PC-9 (cell line): ENCODE results near the gene CRIP1. TPM values are rescaled to one million over a fixed set of nuclear protein-coding genes. Genes with fewer than 3 reads are reported as not detected.

Source experiments
- BruUV-seq: library from RNA; stranded (reverse); fragments of 400-500 nt; replicated peaks from 2 replicates; lab custom pipeline; 2021; lab: Mats Ljungman, UMichigan
- CTCF ChIA-PET: fragments of 300-600 bp; sonication (Branson Sonifier 250); formaldehyde crosslinking; loops from one replicate; lab custom pipeline; 2022; ENCODE audit warnings: antibody characterized with exemption; lab: Charles Lee
- POLR2A ChIA-PET: fragments of 300-600 bp; sonication (Branson Sonifier 250); formaldehyde crosslinking; loops from one replicate; lab custom pipeline; 2022; ENCODE audit warnings: antibody characterized with exemption; ENCODE audit not compliant: unreplicated experiment; lab: Charles Lee
- DNase-seq, 2 experiments: peaks; one replicate each; pipeline versions ENCODE4 v3.0.0 to v3.0.0-alpha.2; 2015 to 2022; ENCODE audit warnings: mixed read lengths in 1 of 2
- H2AFZ ChIP-seq: fragments of 200-600 bp; sonication (generic); 2 replicates; pipeline ENCODE4 v1.8.1; 2017; ENCODE audit warnings: antibody characterized with exemption
- H3F3A ChIP-seq: fragments of 200-600 bp; sonication (generic); 2 replicates; pipeline ENCODE4 v1.8.1; 2017; ENCODE audit warnings: antibody characterized with exemption, mild to moderate bottlenecking, low read depth; ENCODE audit not compliant: insufficient read depth
- H3K27ac ChIP-seq: fragments of 200-600 bp; sonication (generic); 2 replicates; pipeline ENCODE4 v1.6.1; 2016; ENCODE audit warnings: mixed run types
- H3K27me3 ChIP-seq: fragments of 200-600 bp; sonication (generic); 2 replicates; pipeline ENCODE4 v1.6.1; 2016; ENCODE audit warnings: low read depth, mixed run types; ENCODE audit not compliant: insufficient read depth
- H3K36me3 ChIP-seq: fragments of 200-600 bp; sonication (generic); 2 replicates; pipeline ENCODE4 v1.6.1; 2016; ENCODE audit warnings: low read depth, mixed run types
- H3K4me1 ChIP-seq: fragments of 200-600 bp; sonication (generic); replicated peaks from 2 replicates; pipeline ENCODE4 v1.6.1; 2016; ENCODE audit warnings: mixed run types; ENCODE audit not compliant: insufficient read depth
- H3K4me2 ChIP-seq: fragments of 200-600 bp; sonication (generic); 2 replicates; pipeline ENCODE4 v1.6.1; 2017; ENCODE audit warnings: mixed run types
- H3K4me3 ChIP-seq: fragments of 200-600 bp; sonication (generic); 2 replicates; pipeline ENCODE4 v1.6.1; 2016; ENCODE audit warnings: mixed run types
- H3K79me2 ChIP-seq: fragments of 200-600 bp; sonication (generic); 2 replicates; pipeline ENCODE4 v1.6.1; 2017; ENCODE audit warnings: low read depth, mixed run types
- H3K9me2 ChIP-seq: fragments of 200-600 bp; sonication (generic); 2 replicates; pipeline ENCODE4 v1.8.1; 2017; ENCODE audit warnings: mild to moderate bottlenecking; ENCODE audit not compliant: insufficient read depth
- H3K9me3 ChIP-seq: fragments of 200-600 bp; sonication (generic); 2 replicates; pipeline ENCODE4 v1.8.1; 2016; ENCODE audit warnings: low read depth; ENCODE audit not compliant: insufficient read depth
- H4K20me1 ChIP-seq: fragments of 200-600 bp; sonication (generic); 2 replicates; pipeline ENCODE4 v1.8.1; 2017; ENCODE audit not compliant: insufficient read depth
- CTCF ChIP-seq: fragments of 200-600 bp; sonication (generic); conservative IDR thresholded peaks from 2 replicates; pipeline ENCODE4 v1.6.1; 2017; ENCODE audit warnings: mixed run types, antibody characterized with exemption, mild to moderate bottlenecking, moderate library complexity
- EZH2 ChIP-seq: fragments of 200-600 bp; sonication (generic); IDR thresholded peaks from 2 replicates; pipeline ENCODE4 v1.8.0; 2017; ENCODE audit warnings: antibody characterized with exemption, low read depth
- intact Hi-C: fragments of 100-400 bp; cut with micrococcal nuclease; formaldehyde crosslinking; loops from one replicate; pipeline ENCODE4 v1.10.0; 2022; ENCODE audit not compliant: unreplicated experiment
- total RNA-seq: library from RNA; stranded (reverse); gene quantifications from 2 replicates; pipeline ENCODE4 v1.2.3, GENCODE V29; 2021

CRIP1 gene
- total RNA-seq, 1 experiment from 2014 or later: 296 TPM

- no peak overlapping the region for H3K4me2 ChIP-seq
- no peaks in the 10 kb centered on the region for H4K20me1 ChIP-seq
- peaks cover 50% of the 10 kb centered on the region for H3K27me3 ChIP-seq
- ChIA-PET POLR2A (no interaction called here), CTCF (interaction anchor here (0.6 kb wide), 1 partner anchor 1363 kb away, joined by 7 read pairs; no protein-coding TSS in a partner anchor)
- no peak overlapping the region for H3K4me3 ChIP-seq
- no peak overlapping the region for H2AFZ ChIP-seq
- intact Hi-C loops: no loop called here
- H3K27ac ChIP-seq: no peak overlapping the region
- TF ChIP-seq EZH2 (no peak), CTCF (no peak)
- H3K4me1 ChIP-seq: peaks cover 13% of the 10 kb centered on the region
- no peaks in the 10 kb centered on the region for H3K9me3 ChIP-seq
- no peaks in the 10 kb centered on the region for H3K79me2 ChIP-seq
- no peaks in the 10 kb centered on the region for H3K36me3 ChIP-seq
- no peak for DNase-seq
- H3F3A ChIP-seq: peaks cover 12% of the 10 kb centered on the region; the same call in 1 of the 2 replicates
- no TSS peak for BruUV-seq
- no peaks in the 10 kb centered on the region for H3K9me2 ChIP-seq
Observed at GRCh38 chr14:105508069-105508468, 21.4 kb downstream of the CRIP1 start.

- BruUV-seq: no TSS peak
- Histone ChIP-seq H2AFZ (no peak overlapping the region), H3K36me3 (no peaks in the 10 kb centered on the region), H3K4me3 (no peak overlapping the region), H4K20me1 (no peaks in the 10 kb centered on the region), H3F3A (peaks cover 12% of the 10 kb centered on the region; the same call in 1 of the 2 replicates), H3K27me3 (peaks cover 56% of the 10 kb centered on the region), H3K9me2 (no peaks in the 10 kb centered on the region), H3K27ac (no peak overlapping the region), H3K4me1 (peaks cover 13% of the 10 kb centered on the region), H3K79me2 (no peaks in the 10 kb centered on the region), H3K9me3 (no peaks in the 10 kb centered on the region), H3K4me2 (no peak overlapping the region)
- TF ChIP-seq EZH2: no peak
- no peak for TF ChIP-seq CTCF
- CTCF ChIA-PET: no interaction called here
- DNase-seq: no peak
- intact Hi-C loops: no loop called here
- POLR2A ChIA-PET: no interaction called here
Observed at GRCh38 chr14:105508601-105509000, 21.9 kb downstream of the CRIP1 start.

DNA sequence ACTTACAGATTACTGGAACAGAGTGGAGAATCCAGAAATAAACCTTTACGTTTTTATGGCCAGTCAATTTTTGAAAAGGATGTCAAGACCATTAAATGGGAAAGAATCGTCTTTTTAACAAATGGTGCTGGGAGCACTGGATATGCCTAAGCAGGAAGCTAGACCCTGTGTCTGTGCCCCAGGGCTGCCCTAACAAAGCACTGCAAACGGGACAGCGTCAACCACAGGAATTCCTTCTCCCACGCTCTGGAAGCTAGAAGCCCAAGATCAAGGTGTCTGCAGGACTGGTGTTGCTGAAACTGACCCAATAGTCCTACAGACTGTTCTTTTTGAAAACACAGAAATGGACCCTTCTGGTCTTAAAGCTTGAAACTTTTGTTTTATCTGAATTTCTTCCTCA lies 30.4 kb downstream of the CRIP1 start:
- Histone ChIP-seq H3K36me3 (no peaks in the 10 kb centered on the region), H3K27me3 (peaks cover 49% of the 10 kb centered on the region), H3F3A (peaks cover 2% of the 10 kb centered on the region; the same call in 1 of the 2 replicates), H3K9me3 (0 out of 2 replicates have a peak, but pooled peaks cover 4% of the 10 kb centered on the region), H4K20me1 (no peaks in the 10 kb centered on the region), H3K4me2 (no peak overlapping the region), H2AFZ (no peak overlapping the region), H3K4me3 (no peak overlapping the region), H3K4me1 (peaks cover under 1% of the 10 kb centered on the region; the same call in 1 of the 2 replicates), H3K9me2 (no peaks in the 10 kb centered on the region), H3K79me2 (no peaks in the 10 kb centered on the region), H3K27ac (no peak overlapping the region)
- POLR2A ChIA-PET: no interaction called here
- BruUV-seq: no TSS peak
- intact Hi-C loops: no loop called here
- CTCF ChIA-PET: no interaction called here
- DNase-seq: no peak
- TF ChIP-seq EZH2 (no peak), CTCF (no peak)
